HepG2 (cell line): Measurements from ENCODE around the gene TUBG2.

Experiments used
- EP300 ChIP-seq, 3 experiments: sonication (generic) in 1 of 3; formaldehyde crosslinking in 1 of 3; IDR thresholded peaks; 2 replicates each; pipeline versions ENCODE4 v1.5.1 to v1.6.1; 2011 to 2020; ENCODE audit warnings: low read depth in 2 of 3, low read length in 2 of 3, borderline replicate concordance in 1 of 3, improper control_type of control experiment in 1 of 3, mild to moderate bottlenecking in 1 of 3, missing genetic modification reagents in 1 of 3, moderate library complexity in 1 of 3
- KLF16 ChIP-seq, 2 experiments: sonication (generic) in 1 of 2; formaldehyde crosslinking in 1 of 2; IDR thresholded peaks; 2 replicates each; pipeline versions ENCODE4 v1.6.1 to v1.8.0; 2016 to 2023; ENCODE audit warnings: missing genetic modification reagents in 2 of 2, missing compliant biosample characterization in 1 of 2
- MYC ChIP-seq: sonication (generic); formaldehyde crosslinking; IDR thresholded peaks from 2 replicates; pipeline ENCODE4 v1.9.0; 2021; ENCODE audit warnings: missing genetic modification reagents, borderline replicate concordance
- POLR2A ChIP-seq, 2 experiments: IDR thresholded peaks; 2 replicates each; pipeline ENCODE4 v1.6.1; 2011; ENCODE audit warnings: low read depth in 2 of 2, low read length in 2 of 2, mild to moderate bottlenecking in 1 of 2, moderate library complexity in 1 of 2; ENCODE audit not compliant: insufficient read depth in 1 of 2
- SP2 ChIP-seq: sonication (generic); formaldehyde crosslinking; IDR thresholded peaks from 2 replicates; pipeline ENCODE4 v1.5.1; 2020; ENCODE audit warnings: mild to moderate bottlenecking, missing genetic modification reagents
- SP4 ChIP-seq: sonication (generic); formaldehyde crosslinking; IDR thresholded peaks from 2 replicates; pipeline ENCODE4 v1.8.1; 2023; ENCODE audit warnings: mild to moderate bottlenecking, missing genetic modification reagents
- TCF7 ChIP-seq: sonication (generic); IDR thresholded peaks from 2 replicates; pipeline ENCODE4 v1.6.1; 2016; ENCODE audit warnings: antibody characterized with exemption, low read depth
- TCF7L2 ChIP-seq: IDR thresholded peaks from 2 replicates; pipeline ENCODE4 v1.6.1; 2011; ENCODE audit warnings: mild to moderate bottlenecking, low read depth, low read length, moderate library complexity
- ZNF282 ChIP-seq: fragments of 450-650 bp; IDR thresholded peaks from 2 replicates; pipeline ENCODE4 v1.6.1; 2018; ENCODE audit not compliant: partially characterized antibody
- ZNF546 ChIP-seq: sonication (generic); formaldehyde crosslinking; conservative IDR thresholded peaks from 2 replicates; pipeline ENCODE4 v1.8.1; 2023; ENCODE audit warnings: mild to moderate bottlenecking, missing genetic modification reagents
- TF ChIP-seq, protein P1 (sequence below): sonication (generic); formaldehyde crosslinking; IDR thresholded peaks from 2 replicates; pipeline ENCODE4 v1.5.0; 2020; ENCODE audit warnings: missing genetic modification reagents, mild to moderate bottlenecking, borderline replicate concordance
- TF ChIP-seq, protein P2 (sequence below), 2 experiments: IDR thresholded peaks; 2 replicates each; pipeline ENCODE4 v1.6.1; 2011 to 2012; ENCODE audit warnings: low read length in 2 of 2, borderline replicate concordance in 1 of 2, low read depth in 1 of 2, mild to moderate bottlenecking in 1 of 2, moderate library complexity in 1 of 2

DNA sequence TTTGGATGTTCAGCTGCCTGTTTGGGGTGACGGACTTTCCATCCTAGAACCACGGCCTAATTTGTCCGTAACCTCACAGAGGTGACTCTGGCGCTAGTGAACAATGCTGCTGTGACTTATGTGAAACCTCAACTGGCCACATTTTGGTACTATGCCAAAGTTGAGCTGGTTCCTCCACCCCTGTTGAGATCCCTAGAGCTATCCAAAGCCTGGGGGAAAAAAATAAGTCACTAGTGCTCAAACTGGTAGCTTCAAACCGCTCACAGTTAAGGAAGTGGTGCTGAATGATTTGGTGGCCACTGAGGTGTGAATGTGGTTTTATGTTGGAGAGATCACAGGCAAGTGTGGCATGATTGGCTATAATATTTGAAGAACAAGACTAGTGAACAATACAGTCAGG is 11.3 kb upstream of the TUBG2 start:
- TF ChIP-seq, protein P1, sequence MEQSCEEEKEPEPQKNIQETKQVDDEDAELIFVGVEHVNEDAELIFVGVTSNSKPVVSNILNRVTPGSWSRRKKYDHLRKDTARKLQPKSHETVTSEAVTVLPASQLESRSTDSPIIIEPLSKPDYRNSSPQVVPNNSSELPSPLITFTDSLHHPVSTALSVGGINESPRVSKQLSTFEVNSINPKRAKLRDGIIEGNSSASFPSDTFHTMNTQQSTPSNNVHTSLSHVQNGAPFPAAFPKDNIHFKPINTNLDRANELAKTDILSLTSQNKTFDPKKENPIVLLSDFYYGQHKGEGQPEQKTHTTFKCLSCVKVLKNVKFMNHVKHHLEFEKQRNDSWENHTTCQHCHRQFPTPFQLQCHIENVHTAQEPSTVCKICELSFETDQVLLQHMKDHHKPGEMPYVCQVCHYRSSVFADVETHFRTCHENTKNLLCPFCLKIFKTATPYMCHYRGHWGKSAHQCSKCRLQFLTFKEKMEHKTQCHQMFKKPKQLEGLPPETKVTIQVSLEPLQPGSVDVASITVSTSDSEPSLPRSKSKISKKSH (CRISPR knock-in tag), result no peak
- TF ChIP-seq ZNF282 (no peak), SP2 (no peak), TCF7L2 (no peak), KLF16 (CRISPR knock-in tag; IDR thresholded peaks at IDR 0.05) (no peak), MYC (CRISPR knock-in tag) (no peak), SP4 (CRISPR knock-in tag) (no peak), ZNF546 (CRISPR knock-in tag) (no peak), POLR2A (IDR thresholded peaks at IDR 0.05; ENCODE audit: insufficient read depth in 1 of 2, low read depth in 2 of 2, low read length in 2 of 2) (no peak), EP300 (IDR thresholded peaks at IDR 0.05; ENCODE audit: low read depth in 2 of 2, low read length in 2 of 2) (no peak), EP300 (CRISPR knock-in tag; IDR thresholded peaks at IDR 0.05; ENCODE audit: borderline replicate concordance) (no peak), TCF7 (no peak)
- TF ChIP-seq, protein P2, sequence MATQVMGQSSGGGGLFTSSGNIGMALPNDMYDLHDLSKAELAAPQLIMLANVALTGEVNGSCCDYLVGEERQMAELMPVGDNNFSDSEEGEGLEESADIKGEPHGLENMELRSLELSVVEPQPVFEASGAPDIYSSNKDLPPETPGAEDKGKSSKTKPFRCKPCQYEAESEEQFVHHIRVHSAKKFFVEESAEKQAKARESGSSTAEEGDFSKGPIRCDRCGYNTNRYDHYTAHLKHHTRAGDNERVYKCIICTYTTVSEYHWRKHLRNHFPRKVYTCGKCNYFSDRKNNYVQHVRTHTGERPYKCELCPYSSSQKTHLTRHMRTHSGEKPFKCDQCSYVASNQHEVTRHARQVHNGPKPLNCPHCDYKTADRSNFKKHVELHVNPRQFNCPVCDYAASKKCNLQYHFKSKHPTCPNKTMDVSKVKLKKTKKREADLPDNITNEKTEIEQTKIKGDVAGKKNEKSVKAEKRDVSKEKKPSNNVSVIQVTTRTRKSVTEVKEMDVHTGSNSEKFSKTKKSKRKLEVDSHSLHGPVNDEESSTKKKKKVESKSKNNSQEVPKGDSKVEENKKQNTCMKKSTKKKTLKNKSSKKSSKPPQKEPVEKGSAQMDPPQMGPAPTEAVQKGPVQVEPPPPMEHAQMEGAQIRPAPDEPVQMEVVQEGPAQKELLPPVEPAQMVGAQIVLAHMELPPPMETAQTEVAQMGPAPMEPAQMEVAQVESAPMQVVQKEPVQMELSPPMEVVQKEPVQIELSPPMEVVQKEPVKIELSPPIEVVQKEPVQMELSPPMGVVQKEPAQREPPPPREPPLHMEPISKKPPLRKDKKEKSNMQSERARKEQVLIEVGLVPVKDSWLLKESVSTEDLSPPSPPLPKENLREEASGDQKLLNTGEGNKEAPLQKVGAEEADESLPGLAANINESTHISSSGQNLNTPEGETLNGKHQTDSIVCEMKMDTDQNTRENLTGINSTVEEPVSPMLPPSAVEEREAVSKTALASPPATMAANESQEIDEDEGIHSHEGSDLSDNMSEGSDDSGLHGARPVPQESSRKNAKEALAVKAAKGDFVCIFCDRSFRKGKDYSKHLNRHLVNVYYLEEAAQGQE (IDR thresholded peaks at IDR 0.05; ENCODE audit: borderline replicate concordance in 1 of 2, low read depth in 1 of 2, low read length in 2 of 2), result no peak
